Measurements from ENCODE around the gene KCND1. TPM values are rescaled to one million over a fixed set of nuclear protein-coding genes. Genes with fewer than 3 reads are reported as not detected.

The KCND1 gene
- total RNA-seq, 1 donor from 2014 or later = 5.2 TPM

GRCh38 chrX:48945517-48946348, 25.9 kb downstream of the KCND1 start:
- Histone ChIP-seq H3K36me3 (ENCODE audit: insufficient read depth, low read length) (peaks cover 6% of the 10 kb centered on the region), H3K4me3 (ENCODE audit: insufficient read depth, low read depth, low read length) (no peak overlapping the region), H3K9ac (ENCODE audit: low read length) (no peak overlapping the region), H4K20me1 (ENCODE audit: insufficient read depth, low read length) (peaks cover 60% of the 10 kb centered on the region), H3K27me3 (ENCODE audit: insufficient read depth, low read length) (no peaks in the 10 kb centered on the region), H3K4me2 (ENCODE audit: low read length) (no peak overlapping the region), H3K9me3 (ENCODE audit: insufficient read depth, low read depth, low read length) (no peaks in the 10 kb centered on the region), H3K27ac (ENCODE audit: low read depth, low read length) (no peak overlapping the region), H3K4me1 (ENCODE audit: insufficient read depth, low read length) (no peaks in the 10 kb centered on the region), H3K79me2 (ENCODE audit: insufficient read depth, low read length) (peaks cover 72% of the 10 kb centered on the region), H2AFZ (ENCODE audit: low read depth, low read length) (no peak overlapping the region)
- Mint-ChIP-seq H3K9me3 (ENCODE audit: unreplicated experiment) (no peaks in the 10 kb centered on the region), H3K36me3 (ENCODE audit: low read depth, unreplicated experiment) (peaks cover 4% of the 10 kb centered on the region), H3K27ac (ENCODE audit: unreplicated experiment) (no peak overlapping the region), H3K4me3 (ENCODE audit: unreplicated experiment) (no peak overlapping the region), H3K27me3 (ENCODE audit: low read depth, unreplicated experiment) (no peaks in the 10 kb centered on the region), H3K4me1 (ENCODE audit: low read depth, unreplicated experiment) (no peaks in the 10 kb centered on the region)
- FAIRE-seq (peak; percentile 63), DNase-seq (ENCODE audit: low read depth) (no peak)
- TF ChIP-seq EZH2 (IDR thresholded peaks at IDR 0.05; ENCODE audit: insufficient read depth, low read length) = no peak
- TF ChIP-seq CTCF (IDR thresholded peaks at IDR 0.05; ENCODE audit: insufficient read depth, low read depth, low read length) = peak; percentile 58

- no peak for FAIRE-seq
- no peak for TF ChIP-seq CTCF (IDR thresholded peaks at IDR 0.05; ENCODE audit: insufficient read depth, low read depth, low read length)
- TF ChIP-seq EZH2 (IDR thresholded peaks at IDR 0.05; ENCODE audit: insufficient read depth, low read length) = no peak
- H3K36me3 ChIP-seq (ENCODE audit: insufficient read depth, low read length) = peaks cover 6% of the 10 kb centered on the region
- H3K4me3 ChIP-seq (ENCODE audit: insufficient read depth, low read depth, low read length) = no peak overlapping the region
- peaks cover 76% of the 10 kb centered on the region for H4K20me1 ChIP-seq (ENCODE audit: insufficient read depth, low read length)
- H3K9ac ChIP-seq (ENCODE audit: low read length) = no peak overlapping the region
- no peak overlapping the region for H3K4me2 ChIP-seq (ENCODE audit: low read length)
- Mint-ChIP-seq H3K4me3 (ENCODE audit: unreplicated experiment) (no peak overlapping the region), H3K9me3 (ENCODE audit: unreplicated experiment) (no peaks in the 10 kb centered on the region), H3K27ac (ENCODE audit: unreplicated experiment) (no peak overlapping the region), H3K4me1 (ENCODE audit: low read depth, unreplicated experiment) (no peaks in the 10 kb centered on the region), H3K36me3 (ENCODE audit: low read depth, unreplicated experiment) (peaks cover 1% of the 10 kb centered on the region), H3K27me3 (ENCODE audit: low read depth, unreplicated experiment) (no peaks in the 10 kb centered on the region)
- H3K27me3 ChIP-seq (ENCODE audit: insufficient read depth, low read length) = no peaks in the 10 kb centered on the region
- H3K27ac ChIP-seq (ENCODE audit: low read depth, low read length) = no peak overlapping the region
- peaks cover 79% of the 10 kb centered on the region for H3K79me2 ChIP-seq (ENCODE audit: insufficient read depth, low read length)
- no peak for DNase-seq (ENCODE audit: low read depth)
- peaks cover under 1% of the 10 kb centered on the region for H3K4me1 ChIP-seq (ENCODE audit: insufficient read depth, low read length)
- H3K9me3 ChIP-seq (ENCODE audit: insufficient read depth, low read depth, low read length) = no peaks in the 10 kb centered on the region
- no peak overlapping the region for H2AFZ ChIP-seq (ENCODE audit: low read depth, low read length)
These were observed 28.7 kb downstream of the KCND1 start for GRCh38 chrX:48942895-48943294.

- H3K27me3 Mint-ChIP-seq (ENCODE audit: low read depth, unreplicated experiment) = no peaks in the 10 kb centered on the region
- no peaks in the 10 kb centered on the region for H3K9me3 Mint-ChIP-seq (ENCODE audit: unreplicated experiment)
- DNase-seq (ENCODE audit: low read depth) (no peak), FAIRE-seq (no peak)
- peaks cover 67% of the 10 kb centered on the region for H3K79me2 ChIP-seq (ENCODE audit: insufficient read depth, low read length)
- no peak overlapping the region for H3K4me3 ChIP-seq (ENCODE audit: insufficient read depth, low read depth, low read length)
- H3K4me1 ChIP-seq (ENCODE audit: insufficient read depth, low read length) = peaks cover 12% of the 10 kb centered on the region
- no peak overlapping the region for H3K4me2 ChIP-seq (ENCODE audit: low read length)
- H3K36me3 ChIP-seq (ENCODE audit: insufficient read depth, low read length) = peaks cover 6% of the 10 kb centered on the region
- peaks cover 4% of the 10 kb centered on the region for H3K4me1 Mint-ChIP-seq (ENCODE audit: low read depth, unreplicated experiment)
- peaks cover 77% of the 10 kb centered on the region for H4K20me1 ChIP-seq (ENCODE audit: insufficient read depth, low read length)
- H3K9ac ChIP-seq (ENCODE audit: low read length) = no peak overlapping the region
- no peaks in the 10 kb centered on the region for H3K9me3 ChIP-seq (ENCODE audit: insufficient read depth, low read depth, low read length)
- TF ChIP-seq EZH2 (IDR thresholded peaks at IDR 0.05; ENCODE audit: insufficient read depth, low read length) (no peak), CTCF (IDR thresholded peaks at IDR 0.05; ENCODE audit: insufficient read depth, low read depth, low read length) (no peak)
- H3K27me3 ChIP-seq (ENCODE audit: insufficient read depth, low read length) = no peaks in the 10 kb centered on the region
- no peak overlapping the region for H2AFZ ChIP-seq (ENCODE audit: low read depth, low read length)
- no peak overlapping the region for H3K4me3 Mint-ChIP-seq (ENCODE audit: unreplicated experiment)
- H3K27ac ChIP-seq (ENCODE audit: low read depth, low read length) = no peak overlapping the region
- H3K36me3 Mint-ChIP-seq (ENCODE audit: low read depth, unreplicated experiment) = no peaks in the 10 kb centered on the region
- H3K27ac Mint-ChIP-seq (ENCODE audit: unreplicated experiment) = no peak overlapping the region
These were observed 31.2 kb downstream of the KCND1 start for GRCh38 chrX:48940404-48940955.
